Adrenal gland (tissue), 12 donors: ENCODE results near the gene RBFOX1. TPM values are rescaled to one million over a fixed set of nuclear protein-coding genes. Genes with fewer than 3 reads are reported as not detected.

Source experiments
- DNase-seq, 7 donors: peaks; one replicate each; pipeline ENCODE4 v3.0.0-alpha.2; 2019 to 2020
- H3K27ac ChIP-seq, 5 donors: fragments of 200-600 bp; sonication (generic) in 4 of 5; 1 replicate in 3 of 5; 2 replicates in 2 of 5; pipeline versions ENCODE4 v1.5.1 to v1.8.0; 2016 to 2020; ENCODE audit warnings: mild to moderate bottlenecking in 1 of 5
- H3K27me3 ChIP-seq: fragments of 200-600 bp; 2 replicates; pipeline ENCODE4 v1.8.0; 2021
- H3K36me3 ChIP-seq, 2 donors: fragments of 200-600 bp; replicated peaks in 1 of 2; 1 replicate in 1 of 2; 2 replicates in 1 of 2; pipeline versions ENCODE4 v1.5.1 to v1.8.0; 2018 to 2022
- H3K4me1 ChIP-seq, 2 donors: fragments of 200-600 bp; replicated peaks in 1 of 2; 1 replicate in 1 of 2; 2 replicates in 1 of 2; pipeline versions ENCODE4 v1.5.1 to v1.8.0; 2018 to 2021
- H3K4me3 ChIP-seq, 4 donors: fragments of 200-600 bp; sonication (generic) in 3 of 4; one replicate each; pipeline ENCODE4 v1.5.1; 2016 to 2018
- H3K9me3 ChIP-seq, 3 donors: fragments of 200-600 bp; sonication (generic) in 1 of 3; replicated peaks in 1 of 3; 1 replicate in 2 of 3; 2 replicates in 1 of 3; pipeline versions ENCODE4 v1.5.1 to v1.8.0; 2016 to 2021
- CTCF ChIP-seq, 6 experiments: fragments of 450-650 bp in 4 of 6; fragments of 200-600 bp in 2 of 6; sonication (generic) in 1 of 6; IDR thresholded peaks; 1 replicate in 5 of 6; 2 replicates in 1 of 6; pipeline versions ENCODE4 v1.5.1 to v1.8.0; 2016 to 2021; ENCODE audit warnings: antibody characterized with exemption in 6 of 6, mild to moderate bottlenecking in 2 of 6, moderate library complexity in 1 of 6
- POLR2A ChIP-seq, 2 donors: fragments of 450-650 bp; IDR thresholded peaks; one replicate each; pipeline ENCODE4 v1.6.1; 2017; ENCODE audit warnings: antibody characterized with exemption in 2 of 2, mild to moderate bottlenecking in 2 of 2, moderate library complexity in 1 of 2
- WGBS, 4 donors: extraction: QIAGEN DNeasy Blood & Tissue Kit in 2 of 4; methylation state at CpG; one replicate each; pipeline versions ENCODE4 v1.1.5 to v1.1.7; 2013 to 2017; 5-methylcytosine and 5-hydroxymethylcytosine counted together
- intact Hi-C, 2 donors: fragments of 100-400 bp; cut with DNase I; formaldehyde crosslinking; loops; one replicate each; pipeline versions ENCODE4 v1.14.1 to v1.15.0; 2022 to 2023
- polyA plus RNA-seq, 3 donors: library from polyadenylated mRNA; stranded (reverse); fragments of 200-250 nt in 2 of 3; fragments of 350-450 nt in 1 of 3; fragmentation: Illumina TruSeq in 1 of 3; extraction: RNeasy Lipid Tissue Mini Kit (QIAGEN cat#74804) in 1 of 3; gene quantifications; one replicate each; pipeline ENCODE4 v1.2.3, GENCODE V29; 2013 to 2014
- total RNA-seq, 9 donors: library from RNA; depleted of rRNA in 4 of 9; stranded (reverse); fragments of >200 nt in 4 of 9; fragments of 120-200 nt in 1 of 9; fragmentation: NEBNext Ultra II Directional in 1 of 9; extraction: Animal tissue kit (Norgen Biotek cat#: 25700) in 1 of 9; gene quantifications; one replicate each; pipeline versions ENCODE4 v1.1.0 to v1.2.4, GENCODE V29; 2013 to 2023
- donor health status: healthy with polysubstance abuse.
- donor health status: Bipolar disorder and iron deficiency.
- donor health status: DM: yes; HTN: yes; CAD: no.
- donor health status: DM: no; HTN: no; CAD: no.
- donor health status: DM: no; HTN: no; CAD: no.
- donor health status: DM: yes; HTN: yes; CAD: no.

Gene RBFOX1
- total and polyA plus RNA-seq, 12 donors: 0.19 to 6.3 (median 0.71) TPM; not detected in 4

GRCh38 chr16:7688811-7689210 is 356.2 kb downstream of the RBFOX1 start:
- Histone ChIP-seq H3K27ac (no peak overlapping the region), H3K9me3 (no peaks in the 10 kb centered on the region), H3K4me3 (no peak overlapping the region), H3K27me3 (no peaks in the 10 kb centered on the region), H3K36me3 (no peaks in the 10 kb centered on the region), H3K4me1 (no peaks in the 10 kb centered on the region)
- 61 to 67% (median 65%) methylated on average over 5 of the region's 5 CpGs for whole genome bisulfite sequencing, 4 donors
- DNase-seq: no peak
- no peak for TF ChIP-seq POLR2A (IDR thresholded peaks at IDR 0.05)
- intact Hi-C loops: no loop called here

DNA sequence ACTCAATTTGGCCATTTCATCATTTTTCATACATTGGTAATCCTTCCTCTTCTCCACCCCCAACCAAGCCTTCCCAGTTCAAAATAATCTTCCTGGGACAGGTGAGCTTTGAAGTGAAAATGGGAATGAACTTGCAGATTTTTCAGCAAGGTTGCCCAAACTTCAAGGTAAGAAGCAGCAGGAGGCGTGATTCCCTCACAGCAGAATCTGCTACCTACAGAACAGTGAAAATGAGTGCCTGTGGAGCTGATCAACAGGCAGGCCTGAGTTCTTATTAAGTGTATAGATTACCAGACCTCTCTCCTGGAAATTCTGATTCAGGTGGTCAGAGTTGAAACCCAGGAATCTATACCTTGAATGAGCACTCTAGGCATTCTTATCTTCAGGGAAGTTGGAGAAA is 356.6 kb downstream of the RBFOX1 start:
- no peaks in the 10 kb centered on the region for H3K27me3 ChIP-seq
- no peaks in the 10 kb centered on the region for H3K9me3 ChIP-seq
- WGBS, 4 donors: 65 to 94% (median 75%) methylated on average over 1 of the region's 1 CpG
- TF ChIP-seq CTCF (IDR thresholded peaks at IDR 0.05) (no peak), POLR2A (IDR thresholded peaks at IDR 0.05) (no peak)
- intact Hi-C loops: no loop called here
- DNase-seq: no peak
- H3K4me3 ChIP-seq: no peak overlapping the region
- H3K36me3 ChIP-seq: no peaks in the 10 kb centered on the region
- H3K4me1 ChIP-seq: no peaks in the 10 kb centered on the region
- H3K27ac ChIP-seq: no peak overlapping the region

DNA sequence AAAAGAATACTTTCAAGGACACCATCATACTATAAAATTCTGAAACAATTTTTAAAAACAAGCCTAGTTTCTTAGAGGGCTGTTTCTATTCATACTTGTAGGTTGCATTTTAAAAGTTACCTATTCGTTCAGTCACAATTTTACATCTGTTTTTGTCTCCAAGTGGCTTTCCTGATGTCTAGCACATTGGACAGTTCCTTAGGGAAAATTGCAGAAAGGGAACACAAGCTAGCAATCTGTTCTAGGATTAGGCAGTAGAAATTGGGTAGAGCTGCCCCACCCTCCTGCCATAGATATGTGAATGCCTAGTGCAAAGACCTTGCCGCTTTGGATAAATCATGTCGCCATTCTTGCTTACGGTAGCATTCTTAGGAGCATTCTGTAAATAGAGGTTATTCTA is 358.9 kb downstream of the RBFOX1 start:
- WGBS, 4 donors: 81 to 83% (median 82%) methylated on average over 4 of the region's 4 CpGs
- Histone ChIP-seq H3K9me3 (no peaks in the 10 kb centered on the region), H3K27me3 (no peaks in the 10 kb centered on the region), H3K4me1 (no peaks in the 10 kb centered on the region), H3K4me3 (no peak overlapping the region), H3K36me3 (no peaks in the 10 kb centered on the region), H3K27ac (no peak overlapping the region)
- intact Hi-C loops: no loop called here
- no peak for DNase-seq
- TF ChIP-seq POLR2A (IDR thresholded peaks at IDR 0.05): no peak
- no peak for TF ChIP-seq CTCF (IDR thresholded peaks at IDR 0.05)

DNA sequence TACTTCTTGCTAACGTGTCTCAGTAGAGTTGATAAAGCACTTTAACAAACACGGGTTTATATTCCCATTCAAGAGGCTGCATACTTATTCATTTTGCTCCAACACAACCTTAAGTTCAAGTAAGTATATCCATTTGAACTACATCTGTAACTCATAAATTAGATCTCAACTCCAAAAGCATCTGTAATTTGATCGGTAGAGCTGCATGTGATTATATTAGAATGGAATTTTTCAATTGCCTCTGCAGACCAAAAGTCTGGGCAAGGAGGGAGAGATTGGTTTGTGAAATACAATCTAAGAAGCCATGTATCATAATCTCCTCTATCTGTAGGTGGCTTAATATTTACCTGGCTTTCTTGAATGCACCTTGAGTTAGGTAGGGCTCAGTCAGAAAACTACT is 371.0 kb downstream of the RBFOX1 start:
- H3K4me3 ChIP-seq: no peak overlapping the region
- no peaks in the 10 kb centered on the region for H3K27me3 ChIP-seq
- no peak overlapping the region for H3K27ac ChIP-seq
- no peaks in the 10 kb centered on the region for H3K9me3 ChIP-seq
- WGBS, 4 donors: 67 to 86% (median 77%) methylated on average over 3 of the region's 3 CpGs
- no peaks in the 10 kb centered on the region for H3K36me3 ChIP-seq
- DNase-seq: no peak
- TF ChIP-seq CTCF (IDR thresholded peaks at IDR 0.05) (no peak), POLR2A (IDR thresholded peaks at IDR 0.05) (no peak)
- intact Hi-C loops: no loop called here
- no peaks in the 10 kb centered on the region for H3K4me1 ChIP-seq

DNA sequence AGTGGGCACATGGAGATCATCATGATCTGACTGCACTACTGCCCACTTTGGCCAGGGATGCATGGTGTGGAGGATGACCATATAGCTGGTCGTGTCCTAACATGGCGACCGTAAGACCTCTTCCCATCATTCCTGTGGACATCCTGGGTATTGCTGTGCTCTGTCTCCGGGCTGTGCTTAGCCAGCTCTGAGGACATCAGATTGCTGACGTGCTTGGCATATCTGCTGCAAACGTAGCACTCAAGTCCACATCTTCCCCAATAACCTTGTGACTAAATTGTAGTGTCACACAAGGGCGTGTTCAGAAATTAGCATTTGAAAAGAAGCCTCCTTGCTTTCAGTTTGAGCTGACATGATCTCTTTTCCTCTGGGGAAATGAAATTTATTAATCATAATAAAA is 373.2 kb downstream of the RBFOX1 start:
- Histone ChIP-seq H3K4me1 (no peaks in the 10 kb centered on the region), H3K27ac (no peak overlapping the region), H3K36me3 (no peaks in the 10 kb centered on the region), H3K9me3 (no peaks in the 10 kb centered on the region), H3K27me3 (no peaks in the 10 kb centered on the region), H3K4me3 (no peak overlapping the region)
- 64 to 82% (median 78%) methylated on average over 2 to 7 of the region's 7 CpGs for WGBS, 4 donors
- DNase-seq: no peak
- no peak for TF ChIP-seq POLR2A (IDR thresholded peaks at IDR 0.05)
- TF ChIP-seq CTCF (IDR thresholded peaks at IDR 0.05): no peak
- intact Hi-C loops: no loop called here
